Ovary (tissue), 9 donors: ENCODE results near the gene KIF26B. TPM values are rescaled to one million over a fixed set of nuclear protein-coding genes. Genes with fewer than 3 reads are reported as not detected.

Source experiments
- DNase-seq, 5 donors: peaks; one replicate each; pipeline ENCODE4 v3.0.0-alpha.2; 2019 to 2020
- H3K27ac ChIP-seq, 2 donors: fragments of 200-600 bp; one replicate each; pipeline versions ENCODE4 v1.5.1 to v1.8.0; 2019 to 2022
- H3K27me3 ChIP-seq: fragments of 200-600 bp; one replicate; pipeline ENCODE4 v1.8.0; 2022
- H3K36me3 ChIP-seq: fragments of 200-600 bp; sonication (generic); one replicate; pipeline ENCODE4 v1.5.1; 2019
- H3K4me1 ChIP-seq: one replicate; pipeline ENCODE4 v1.8.1; 2013; ENCODE audit warnings: mild to moderate bottlenecking, moderate library complexity; ENCODE audit not compliant: insufficient read depth
- H3K4me3 ChIP-seq: fragments of 200-600 bp; sonication (generic); one replicate; pipeline ENCODE4 v1.5.1; 2017
- H3K9me3 ChIP-seq, 2 donors: fragments of 200-600 bp in 1 of 2; sonication (generic) in 1 of 2; one replicate each; pipeline versions ENCODE4 v1.5.1 to v1.8.1; 2013 to 2019; ENCODE audit warnings: mild to moderate bottlenecking in 1 of 2, moderate library complexity in 1 of 2
- EP300 ChIP-seq: sonication (generic); formaldehyde crosslinking; IDR thresholded peaks from one replicate; pipeline ENCODE4 v1.6.1; 2017; ENCODE audit warnings: antibody characterized with exemption
- POLR2A ChIP-seq: fragments of 450-650 bp; IDR thresholded peaks from one replicate; pipeline ENCODE4 v1.6.1; 2017; ENCODE audit warnings: antibody characterized with exemption, mild to moderate bottlenecking, moderate library complexity
- WGBS, 3 donors: extraction: QIAGEN DNeasy Blood & Tissue Kit in 1 of 3; methylation state at CpG; one replicate each; pipeline versions ENCODE4 v1.1.5 to v1.1.7; 2013 to 2017; 5-methylcytosine and 5-hydroxymethylcytosine counted together
- intact Hi-C, 4 donors: fragments of 100-400 bp; cut with DNase I; formaldehyde crosslinking; loops; one replicate each; pipeline versions ENCODE4 v1.11.0 to v1.15.1; 2022 to 2023
- polyA plus RNA-seq, 2 donors: library from polyadenylated mRNA; stranded (reverse); fragments of 200-250 nt in 1 of 2; fragments of 350-450 nt in 1 of 2; fragmentation: Illumina TruSeq in 1 of 2; extraction: RNeasy Lipid Tissue Mini Kit (QIAGEN cat#74804) in 1 of 2; gene quantifications; one replicate each; pipeline ENCODE4 v1.2.3, GENCODE V29; 2013 to 2014
- total RNA-seq, 7 donors: library from RNA; depleted of rRNA in 2 of 7; stranded (reverse); fragments of >200 nt in 2 of 7; fragmentation: NEBNext Ultra II Directional in 3 of 7; extraction: Animal tissue kit (Norgen Biotek cat#: 25700) in 3 of 7; gene quantifications; one replicate each; pipeline versions ENCODE4 v1.1.0 to v1.2.4, GENCODE V29; 2016 to 2023
- TF ChIP-seq, protein P1 (sequence below), 3 donors: fragments of 450-650 bp in 2 of 3; fragments of 200-600 bp in 1 of 3; IDR thresholded peaks; one replicate each; pipeline versions ENCODE4 v1.5.1 to v1.8.0; 2016 to 2022; ENCODE audit warnings: antibody characterized with exemption in 3 of 3, mild to moderate bottlenecking in 1 of 3
- donor health status: DM: no; HTN: no; CAD: no; lungs with moderate emphysema.
- donor health status: DM: no; HTN: no; CAD: no.
- donor health status: Bipolar disorder and iron deficiency.
- donor health status: DM: yes; HTN: yes; CAD: no.
- donor health status: DM: no; HTN: no; CAD: no.
- donor health status: DM: yes; HTN: yes; CAD: no.

KIF26B gene
- total and polyA plus RNA-seq, 9 donors, result 0.28 to 4.0 (median 0.54) TPM

DNA sequence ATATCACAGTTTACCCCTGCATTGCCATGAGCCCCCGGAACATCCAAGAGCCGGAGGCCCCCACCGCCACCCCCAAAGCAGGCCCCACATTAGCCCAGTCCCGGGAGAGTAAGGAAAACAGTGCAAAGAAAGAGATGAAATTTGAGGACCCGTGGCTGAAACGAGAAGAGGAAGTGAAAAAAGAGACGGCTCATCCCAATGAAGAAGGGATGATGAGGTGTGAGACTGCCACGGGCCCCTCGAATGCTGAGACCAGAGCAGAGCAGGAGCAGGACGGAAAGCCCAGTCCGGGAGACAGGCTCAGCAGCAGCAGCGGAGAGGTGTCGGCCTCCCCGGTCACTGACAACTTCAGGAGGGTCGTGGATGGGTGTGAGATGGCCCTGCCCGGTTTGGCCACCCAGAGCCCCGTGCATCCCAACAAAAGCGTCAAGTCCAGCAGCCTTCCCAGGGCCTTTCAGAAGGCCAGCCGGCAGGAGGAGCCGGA is 532.4 kb downstream of the KIF26B start:
- TF ChIP-seq POLR2A (no peak), EP300 (no peak)
- TF ChIP-seq, protein P1, sequence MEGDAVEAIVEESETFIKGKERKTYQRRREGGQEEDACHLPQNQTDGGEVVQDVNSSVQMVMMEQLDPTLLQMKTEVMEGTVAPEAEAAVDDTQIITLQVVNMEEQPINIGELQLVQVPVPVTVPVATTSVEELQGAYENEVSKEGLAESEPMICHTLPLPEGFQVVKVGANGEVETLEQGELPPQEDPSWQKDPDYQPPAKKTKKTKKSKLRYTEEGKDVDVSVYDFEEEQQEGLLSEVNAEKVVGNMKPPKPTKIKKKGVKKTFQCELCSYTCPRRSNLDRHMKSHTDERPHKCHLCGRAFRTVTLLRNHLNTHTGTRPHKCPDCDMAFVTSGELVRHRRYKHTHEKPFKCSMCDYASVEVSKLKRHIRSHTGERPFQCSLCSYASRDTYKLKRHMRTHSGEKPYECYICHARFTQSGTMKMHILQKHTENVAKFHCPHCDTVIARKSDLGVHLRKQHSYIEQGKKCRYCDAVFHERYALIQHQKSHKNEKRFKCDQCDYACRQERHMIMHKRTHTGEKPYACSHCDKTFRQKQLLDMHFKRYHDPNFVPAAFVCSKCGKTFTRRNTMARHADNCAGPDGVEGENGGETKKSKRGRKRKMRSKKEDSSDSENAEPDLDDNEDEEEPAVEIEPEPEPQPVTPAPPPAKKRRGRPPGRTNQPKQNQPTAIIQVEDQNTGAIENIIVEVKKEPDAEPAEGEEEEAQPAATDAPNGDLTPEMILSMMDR (IDR thresholded peaks at IDR 0.05), result no peak

DNA sequence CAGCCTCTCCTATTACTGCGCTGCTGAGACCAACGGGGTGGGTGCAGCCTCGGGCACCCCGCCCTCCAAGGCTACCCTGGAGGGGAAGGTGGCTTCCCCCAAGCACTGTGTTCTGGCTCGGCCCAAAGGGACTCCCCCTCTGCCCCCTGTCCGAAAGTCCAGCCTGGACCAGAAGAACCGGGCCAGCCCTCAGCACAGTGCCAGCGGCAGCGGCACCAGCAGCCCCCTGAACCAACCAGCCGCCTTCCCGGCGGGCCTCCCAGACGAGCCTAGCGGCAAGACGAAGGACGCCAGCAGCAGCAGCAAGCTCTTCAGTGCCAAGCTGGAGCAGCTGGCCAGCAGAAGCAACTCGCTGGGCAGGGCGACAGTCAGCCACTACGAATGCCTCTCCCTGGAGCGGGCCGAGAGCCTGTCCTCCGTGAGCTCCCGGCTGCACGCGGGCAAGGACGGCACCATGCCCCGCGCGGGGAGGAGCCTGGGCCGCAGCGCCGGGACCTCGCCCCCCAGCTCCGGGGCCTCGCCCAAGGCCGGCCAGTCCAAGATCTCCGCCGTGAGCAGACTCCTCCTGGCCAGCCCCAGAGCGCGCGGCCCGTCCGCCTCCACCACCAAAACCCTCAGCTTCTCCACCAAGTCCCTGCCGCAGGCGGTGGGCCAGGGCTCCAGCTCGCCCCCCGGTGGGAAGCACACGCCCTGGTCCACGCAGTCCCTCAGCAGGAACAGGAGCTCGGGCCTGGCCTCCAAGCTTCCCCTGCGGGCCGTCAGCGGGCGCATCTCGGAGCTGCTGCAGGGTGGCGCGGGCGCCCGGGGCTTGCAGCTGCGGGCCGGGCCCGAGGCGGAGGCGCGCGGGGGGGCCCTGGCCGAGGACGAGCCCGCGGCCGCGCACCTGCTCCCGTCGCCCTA is 533.1 kb downstream of the KIF26B start:
- intact Hi-C loops, result no loop called here
- 50 to 79% (median 69%) methylated on average over 57 to 74 of the region's 74 CpGs for WGBS, 3 donors
- no peak for TF ChIP-seq POLR2A
- TF ChIP-seq, protein P1 (IDR thresholded peaks at IDR 0.05), result no peak
- no peak for TF ChIP-seq EP300
- no peak overlapping the region for H3K4me3 ChIP-seq
- H3K27ac ChIP-seq, result no peak overlapping the region
- DNase-seq, result peak in 1 of 5 donors; percentile 20
- no peaks in the 10 kb centered on the region for H3K9me3 ChIP-seq
- H3K27me3 ChIP-seq, result no peaks in the 10 kb centered on the region
- H3K4me1 ChIP-seq, result no peaks in the 10 kb centered on the region
- H3K36me3 ChIP-seq, result no peaks in the 10 kb centered on the region

More for the DNA sequence above, 532.4 kb downstream of the KIF26B start:
- no peak overlapping the region for H3K4me3 ChIP-seq
- H3K27me3 ChIP-seq, result no peaks in the 10 kb centered on the region
- 81 to 90% (median 89%) methylated on average over 20 of the region's 20 CpGs for WGBS, 3 donors
- intact Hi-C loops, result no loop called here
- DNase-seq, result no peak
- no peak overlapping the region for H3K27ac ChIP-seq
- no peaks in the 10 kb centered on the region for H3K4me1 ChIP-seq
- H3K9me3 ChIP-seq, result no peaks in the 10 kb centered on the region
- H3K36me3 ChIP-seq, result no peaks in the 10 kb centered on the region

DNA sequence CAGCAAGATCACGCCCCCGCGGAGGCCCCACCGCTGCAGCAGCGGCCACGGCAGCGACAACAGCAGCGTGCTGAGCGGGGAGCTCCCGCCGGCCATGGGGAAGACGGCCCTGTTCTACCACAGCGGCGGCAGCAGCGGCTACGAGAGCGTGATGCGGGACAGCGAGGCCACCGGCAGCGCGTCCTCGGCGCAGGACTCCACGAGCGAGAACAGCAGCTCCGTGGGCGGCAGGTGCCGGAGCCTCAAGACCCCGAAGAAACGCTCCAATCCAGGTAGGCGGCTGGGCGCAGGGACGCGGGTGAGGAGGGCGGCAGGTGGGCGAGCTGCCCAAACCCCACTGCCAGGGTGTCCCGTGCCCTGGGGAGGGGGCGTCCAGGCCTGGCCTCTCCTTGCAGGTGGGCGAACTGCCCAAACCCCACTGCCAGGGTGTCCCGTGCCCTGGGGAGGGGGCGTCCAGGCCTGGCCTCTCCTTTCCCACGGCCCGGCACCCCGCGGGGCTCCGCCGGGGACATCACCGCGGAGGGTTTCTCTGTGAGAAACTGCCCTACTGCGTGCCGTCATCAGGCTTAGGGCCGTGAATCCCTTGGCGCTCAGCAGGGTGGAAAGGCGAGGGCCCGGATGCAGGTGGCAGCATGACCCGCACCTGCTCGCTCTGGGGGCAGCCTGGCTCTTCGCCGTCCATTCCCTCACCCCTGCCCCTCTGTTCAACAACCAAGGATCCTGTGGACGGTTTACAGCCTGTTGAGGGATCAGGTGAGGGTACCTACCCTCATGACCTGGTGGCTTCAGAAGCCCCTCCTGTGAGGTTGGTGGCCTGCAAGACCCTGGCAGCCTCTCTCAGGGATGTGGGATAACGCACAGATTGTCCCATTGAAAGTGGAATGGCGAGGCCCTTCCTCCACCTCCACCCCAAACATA is 534.0 kb downstream of the KIF26B start:
- WGBS, 3 donors, result 83 to 95% (median 94%) methylated on average over 54 to 63 of the region's 63 CpGs
- intact Hi-C loops, result no loop called here
- no peaks in the 10 kb centered on the region for H3K9me3 ChIP-seq
- H3K36me3 ChIP-seq, result no peaks in the 10 kb centered on the region
- H3K4me1 ChIP-seq, result no peaks in the 10 kb centered on the region
- no peak for DNase-seq
- TF ChIP-seq EP300 (no peak), POLR2A (no peak)
- TF ChIP-seq, protein P1 (IDR thresholded peaks at IDR 0.05), result no peak
- no peak overlapping the region for H3K4me3 ChIP-seq
- H3K27me3 ChIP-seq, result no peaks in the 10 kb centered on the region
- no peak overlapping the region for H3K27ac ChIP-seq

DNA sequence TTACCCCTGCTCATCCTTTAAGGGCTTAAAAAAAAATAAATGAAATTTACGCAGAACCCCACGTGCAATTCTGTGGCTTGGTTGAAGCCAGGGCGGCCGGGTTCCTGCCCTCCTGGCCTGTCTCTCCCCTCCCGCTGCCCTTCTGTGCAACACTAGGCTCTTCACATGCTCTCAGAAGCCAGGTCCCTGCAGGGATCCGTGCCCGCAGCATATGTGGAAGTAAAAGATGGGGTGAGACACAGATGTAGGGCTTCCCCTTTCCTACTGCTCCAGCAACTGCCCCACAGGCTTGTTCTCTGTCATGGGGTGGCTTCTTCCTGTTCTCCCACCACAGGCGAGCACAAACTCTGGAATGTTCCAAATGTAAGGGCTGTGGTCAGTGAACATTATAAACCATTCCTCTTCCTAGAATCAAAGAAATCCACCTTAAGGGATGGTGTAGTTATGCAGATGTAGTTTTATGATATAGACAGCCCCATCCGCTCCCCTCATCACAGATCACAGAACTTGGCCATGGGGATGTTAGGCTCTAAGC is 535.4 kb downstream of the KIF26B start:
- no peaks in the 10 kb centered on the region for H3K27me3 ChIP-seq
- no peak overlapping the region for H3K4me3 ChIP-seq
- intact Hi-C loops, result loop anchor here in 1 of 4 donors (5.0 kb wide), 1 partner anchor 368 kb away; no protein-coding TSS in a partner anchor
- H3K36me3 ChIP-seq, result no peaks in the 10 kb centered on the region
- H3K9me3 ChIP-seq, result no peaks in the 10 kb centered on the region
- DNase-seq, result no peak
- WGBS, 3 donors, result 87 to 90% (median 88%) methylated on average over 9 of the region's 9 CpGs
- no peaks in the 10 kb centered on the region for H3K4me1 ChIP-seq
- H3K27ac ChIP-seq, result no peak overlapping the region
- no peak for TF ChIP-seq EP300
- TF ChIP-seq POLR2A, result no peak
- TF ChIP-seq, protein P1 (IDR thresholded peaks at IDR 0.05), result no peak
